ENCODE results near the gene SLC6A6. TPM values are rescaled to one million over a fixed set of nuclear protein-coding genes. Genes with fewer than 3 reads are reported as not detected.

The SLC6A6 gene
- total RNA-seq, 2 donors from 2014 or later: 43.1 to 56.5 TPM

DNA sequence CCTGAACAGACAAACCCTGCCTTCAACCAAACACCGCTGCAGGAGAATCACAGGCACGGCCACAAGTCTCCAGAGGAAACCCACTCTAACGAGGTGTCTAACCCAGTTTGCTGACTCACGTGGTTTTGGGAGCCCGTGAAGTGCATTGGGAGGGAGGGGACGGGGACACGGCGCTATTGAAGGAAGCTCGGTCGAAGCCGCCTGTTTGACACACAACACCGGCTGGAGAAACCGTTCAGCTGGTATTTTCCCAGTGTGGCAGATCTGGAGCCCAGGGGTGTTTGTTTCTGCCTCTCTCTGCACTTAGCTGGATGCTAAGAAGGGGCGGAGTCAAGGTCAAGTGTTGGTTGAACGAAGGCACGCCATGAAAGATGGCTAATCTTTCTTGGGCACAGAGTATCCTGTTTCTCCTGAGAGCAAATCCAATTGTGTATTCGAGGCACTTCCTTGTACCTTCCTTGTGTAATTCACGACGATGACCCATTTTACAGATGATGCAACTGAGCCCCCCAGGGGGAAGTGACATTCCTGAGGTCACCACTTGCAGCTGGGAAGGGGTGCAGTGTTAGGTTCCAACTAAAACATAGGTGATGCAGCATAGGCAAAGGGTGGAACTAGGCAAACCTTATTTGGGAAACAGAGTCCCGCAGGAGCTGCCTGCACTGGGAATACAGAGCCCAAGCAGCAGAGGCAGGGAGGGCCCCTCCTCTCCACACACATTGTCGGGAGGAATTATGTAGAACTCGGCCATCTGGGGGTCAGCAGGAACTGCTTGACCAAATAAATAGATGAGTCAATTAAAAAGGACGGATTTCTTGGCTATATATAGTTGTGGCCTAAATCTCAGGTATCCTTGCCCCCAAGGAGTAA, 22.5 kb downstream of the SLC6A6 start:
- H3K36me3 ChIP-seq (ENCODE audit: control insufficient read depth, insufficient read depth, low read length): no peaks in the 10 kb centered on the region
- no peak overlapping the region for H3K4me3 ChIP-seq (ENCODE audit: low read length)
- no peaks in the 10 kb centered on the region for H3K27me3 Mint-ChIP-seq (ENCODE audit: insufficient read depth)
- H3K27ac ChIP-seq (ENCODE audit: low read depth, low read length): no peak overlapping the region
- peak overlapping the region; percentile 21 for H3K27ac Mint-ChIP-seq
- peaks cover 50% of the 10 kb centered on the region for H3K4me1 Mint-ChIP-seq
- peaks cover 13% of the 10 kb centered on the region for H3K4me1 ChIP-seq (ENCODE audit: control insufficient read depth, insufficient read depth, low read length)
- no peak overlapping the region for H3K4me3 Mint-ChIP-seq
- no peak overlapping the region for H3K9ac ChIP-seq (ENCODE audit: extremely low read depth, low read length, poor library complexity, severe bottlenecking)
- no peaks in the 10 kb centered on the region for H3K27me3 ChIP-seq (ENCODE audit: control insufficient read depth, insufficient read depth, low read length, poor library complexity, severe bottlenecking)
- DNase-seq: no peak
- no peaks in the 10 kb centered on the region for H3K9me3 ChIP-seq (ENCODE audit: control insufficient read depth, low read length)
- 88 to 92% methylated on average over 22 to 23 of the region's 23 CpGs for WGBS, 2 experiments (ENCODE audit: insufficient coverage in 1 of 2, insufficient read length in 1 of 2)
- H3K36me3 Mint-ChIP-seq (ENCODE audit: low read depth): peaks cover 4% of the 10 kb centered on the region
- H3K9me3 Mint-ChIP-seq: no peaks in the 10 kb centered on the region
- TF ChIP-seq, protein P1, sequence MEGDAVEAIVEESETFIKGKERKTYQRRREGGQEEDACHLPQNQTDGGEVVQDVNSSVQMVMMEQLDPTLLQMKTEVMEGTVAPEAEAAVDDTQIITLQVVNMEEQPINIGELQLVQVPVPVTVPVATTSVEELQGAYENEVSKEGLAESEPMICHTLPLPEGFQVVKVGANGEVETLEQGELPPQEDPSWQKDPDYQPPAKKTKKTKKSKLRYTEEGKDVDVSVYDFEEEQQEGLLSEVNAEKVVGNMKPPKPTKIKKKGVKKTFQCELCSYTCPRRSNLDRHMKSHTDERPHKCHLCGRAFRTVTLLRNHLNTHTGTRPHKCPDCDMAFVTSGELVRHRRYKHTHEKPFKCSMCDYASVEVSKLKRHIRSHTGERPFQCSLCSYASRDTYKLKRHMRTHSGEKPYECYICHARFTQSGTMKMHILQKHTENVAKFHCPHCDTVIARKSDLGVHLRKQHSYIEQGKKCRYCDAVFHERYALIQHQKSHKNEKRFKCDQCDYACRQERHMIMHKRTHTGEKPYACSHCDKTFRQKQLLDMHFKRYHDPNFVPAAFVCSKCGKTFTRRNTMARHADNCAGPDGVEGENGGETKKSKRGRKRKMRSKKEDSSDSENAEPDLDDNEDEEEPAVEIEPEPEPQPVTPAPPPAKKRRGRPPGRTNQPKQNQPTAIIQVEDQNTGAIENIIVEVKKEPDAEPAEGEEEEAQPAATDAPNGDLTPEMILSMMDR (conservative IDR thresholded peaks at IDR 0.05): no peak

DNA sequence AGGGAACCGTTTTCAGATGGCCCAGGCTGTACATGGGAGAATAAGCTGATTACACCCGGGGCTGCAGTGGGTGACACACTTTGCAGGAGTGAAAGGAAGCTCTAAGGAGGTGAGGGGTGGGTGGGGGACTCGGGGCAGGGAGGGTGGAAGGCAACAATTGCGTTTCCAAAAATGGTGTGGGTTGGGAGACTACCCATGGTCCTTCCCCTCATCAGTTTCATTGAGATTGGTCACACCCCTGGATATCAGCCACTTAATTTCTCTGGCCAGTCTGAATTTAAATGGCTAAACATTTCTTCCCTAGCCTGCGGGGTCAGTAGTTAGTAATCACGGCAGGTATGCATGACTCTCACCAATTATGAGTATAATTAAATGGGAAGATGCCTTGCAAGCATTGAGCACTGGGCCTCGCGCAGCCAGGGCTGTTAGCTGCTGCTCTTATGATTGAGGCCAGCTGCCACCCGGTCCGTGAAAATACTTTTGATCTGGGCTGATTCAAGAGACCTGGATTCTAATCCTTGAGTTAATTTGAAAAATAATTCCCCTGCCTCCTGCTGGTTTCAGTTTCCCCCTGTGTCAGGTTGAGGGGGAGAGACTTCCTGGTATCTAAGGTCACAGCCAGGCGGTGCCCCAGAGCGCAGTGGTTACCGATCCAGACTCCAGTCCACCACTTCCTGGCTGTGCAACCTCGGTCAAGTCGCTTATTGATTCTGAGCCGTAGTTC, 23.3 kb downstream of the SLC6A6 start:
- H3K36me3 Mint-ChIP-seq (ENCODE audit: low read depth): peaks cover under 1% of the 10 kb centered on the region
- H3K4me3 Mint-ChIP-seq: no peak overlapping the region
- peak overlapping the region; percentile 21 for H3K27ac Mint-ChIP-seq
- no peak overlapping the region for H3K9ac ChIP-seq (ENCODE audit: extremely low read depth, low read length, poor library complexity, severe bottlenecking)
- peaks cover 13% of the 10 kb centered on the region for H3K4me1 ChIP-seq (ENCODE audit: control insufficient read depth, insufficient read depth, low read length)
- no peaks in the 10 kb centered on the region for H3K9me3 Mint-ChIP-seq
- no peaks in the 10 kb centered on the region for H3K9me3 ChIP-seq (ENCODE audit: control insufficient read depth, low read length)
- no peak for DNase-seq
- no peaks in the 10 kb centered on the region for H3K27me3 Mint-ChIP-seq (ENCODE audit: insufficient read depth)
- no peak overlapping the region for H3K4me3 ChIP-seq (ENCODE audit: low read length)
- 80 to 88% methylated on average over 1 to 16 of the region's 16 CpGs for WGBS, 2 experiments (ENCODE audit: insufficient coverage in 1 of 2, insufficient read length in 1 of 2)
- no peaks in the 10 kb centered on the region for H3K27me3 ChIP-seq (ENCODE audit: control insufficient read depth, insufficient read depth, low read length, poor library complexity, severe bottlenecking)
- H3K36me3 ChIP-seq (ENCODE audit: control insufficient read depth, insufficient read depth, low read length): no peaks in the 10 kb centered on the region
- peaks cover 48% of the 10 kb centered on the region for H3K4me1 Mint-ChIP-seq
- no peak overlapping the region for H3K27ac ChIP-seq (ENCODE audit: low read depth, low read length)
- TF ChIP-seq, protein P1 (conservative IDR thresholded peaks at IDR 0.05): no peak

DNA sequence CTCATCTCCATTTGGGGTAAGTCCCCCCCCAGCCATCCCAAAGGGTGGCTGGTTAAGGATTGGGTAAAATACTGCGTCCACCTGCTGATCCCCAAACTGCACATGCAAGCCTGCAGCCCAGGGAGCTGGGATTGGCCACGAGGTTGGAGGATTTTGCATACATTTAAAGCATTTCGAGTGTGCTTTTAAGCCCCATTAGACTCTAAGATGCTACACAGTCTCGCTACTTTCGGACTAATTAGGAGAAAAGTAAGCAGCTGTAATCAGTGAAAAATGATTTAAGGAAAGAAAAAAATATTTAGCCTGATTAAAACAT, 23.9 kb downstream of the SLC6A6 start:
- Histone ChIP-seq H3K27ac (ENCODE audit: low read depth, low read length) (no peak overlapping the region), H3K27me3 (ENCODE audit: control insufficient read depth, insufficient read depth, low read length, poor library complexity, severe bottlenecking) (no peaks in the 10 kb centered on the region), H3K9ac (ENCODE audit: extremely low read depth, low read length, poor library complexity, severe bottlenecking) (no peak overlapping the region), H3K36me3 (ENCODE audit: control insufficient read depth, insufficient read depth, low read length) (no peaks in the 10 kb centered on the region), H3K4me3 (ENCODE audit: low read length) (no peak overlapping the region), H3K9me3 (ENCODE audit: control insufficient read depth, low read length) (no peaks in the 10 kb centered on the region), H3K4me1 (ENCODE audit: control insufficient read depth, insufficient read depth, low read length) (peaks cover 14% of the 10 kb centered on the region)
- Mint-ChIP-seq H3K27me3 (ENCODE audit: insufficient read depth) (no peaks in the 10 kb centered on the region), H3K4me1 (peaks cover 46% of the 10 kb centered on the region), H3K9me3 (no peaks in the 10 kb centered on the region), H3K27ac (no peak overlapping the region), H3K36me3 (ENCODE audit: low read depth) (no peaks in the 10 kb centered on the region), H3K4me3 (no peak overlapping the region)
- TF ChIP-seq, protein P1 (conservative IDR thresholded peaks at IDR 0.05): no peak
- DNase-seq: no peak
- 91 to 94% methylated on average over 4 to 5 of the region's 5 CpGs for WGBS, 2 experiments (ENCODE audit: insufficient coverage in 1 of 2, insufficient read length in 1 of 2)

Measured in endodermal cell (in vitro differentiated cells).